GM19328 (cell line): ENCODE data around the gene NEDD4L.

ENCODE experiments used
- ATAC-seq: cut with Tn5 transposase; IDR thresholded peaks from one replicate; pipeline ENCODE4 v1.9.1; 2021; ENCODE audit warnings: mild to moderate bottlenecking, moderate library complexity; ENCODE audit not compliant: unreplicated experiment

Gene NEDD4L

GRCh38 chr18:58227361-58227930 is 183.4 kb downstream of the NEDD4L start:
- ATAC-seq = no peak

- no peak for ATAC-seq
These were observed 184.2 kb downstream of the NEDD4L start for GRCh38 chr18:58228176-58228575.

- no peak for ATAC-seq
These were observed 184.7 kb downstream of the NEDD4L start for GRCh38 chr18:58228762-58229161.

- ATAC-seq = no peak
These were observed 185.1 kb downstream of the NEDD4L start for GRCh38 chr18:58229162-58229561.

GRCh38 chr18:58230438-58231179 is 186.6 kb downstream of the NEDD4L start:
- ATAC-seq = no peak

GRCh38 chr18:58231930-58232329 is 187.9 kb downstream of the NEDD4L start:
- ATAC-seq = peak; percentile 51

GRCh38 chr18:58232668-58233067 is 188.6 kb downstream of the NEDD4L start:
- ATAC-seq = no peak

GRCh38 chr18:58234359-58234741 is 190.3 kb downstream of the NEDD4L start:
- no peak for ATAC-seq

GRCh38 chr18:58235001-58235436 is 191.0 kb downstream of the NEDD4L start:
- ATAC-seq = no peak

GRCh38 chr18:58239879-58240278 is 195.9 kb downstream of the NEDD4L start:
- ATAC-seq = no peak

- ATAC-seq = no peak
These were observed 197.1 kb downstream of the NEDD4L start for GRCh38 chr18:58241026-58241679.

- no peak for ATAC-seq
These were observed 197.9 kb downstream of the NEDD4L start for GRCh38 chr18:58241877-58242276.

GRCh38 chr18:58242435-58242834 is 198.4 kb downstream of the NEDD4L start:
- ATAC-seq = no peak

GRCh38 chr18:58242968-58243367 is 198.9 kb downstream of the NEDD4L start:
- no peak for ATAC-seq

- no peak for ATAC-seq
These were observed 199.4 kb downstream of the NEDD4L start for GRCh38 chr18:58243401-58243800.

GRCh38 chr18:58247363-58247834 is 203.4 kb downstream of the NEDD4L start:
- ATAC-seq = no peak

GRCh38 chr18:58249712-58250111 is 205.7 kb downstream of the NEDD4L start:
- no peak for ATAC-seq

- ATAC-seq = no peak
These were observed 207.4 kb downstream of the NEDD4L start for GRCh38 chr18:58251416-58251815.

- ATAC-seq = no peak
These were observed 208.1 kb downstream of the NEDD4L start for GRCh38 chr18:58252166-58252565.

GRCh38 chr18:58253318-58253717 is 209.3 kb downstream of the NEDD4L start:
- ATAC-seq = no peak

GRCh38 chr18:58253871-58254270 is 209.8 kb downstream of the NEDD4L start:
- no peak for ATAC-seq
